Measurements from ENCODE around the gene RARRES2. TPM values are rescaled to one million over a fixed set of nuclear protein-coding genes. Genes with fewer than 3 reads are reported as not detected.

RARRES2 gene
- total RNA-seq, 1 experiment from 2014 or later, result not detected

- Histone ChIP-seq H3K4me1 (replicated peaks) (peaks cover 12% of the 10 kb centered on the region), H3K36me3 (peaks cover 2% of the 10 kb centered on the region; the same call in 1 of the 2 replicates), H3K9me3 (replicated peaks) (no peaks in the 10 kb centered on the region), H3K4me3 (no peak overlapping the region), H3K27ac (no peak overlapping the region), H3K27me3 (replicated peaks) (no peaks in the 10 kb centered on the region)
- no peak for DNase-seq (ENCODE audit: low read depth in 1 of 2, low spot score in 2 of 2)
Observed at GRCh38 chr7:150381096-150381495, 39.7 kb upstream of the RARRES2 start.

DNA sequence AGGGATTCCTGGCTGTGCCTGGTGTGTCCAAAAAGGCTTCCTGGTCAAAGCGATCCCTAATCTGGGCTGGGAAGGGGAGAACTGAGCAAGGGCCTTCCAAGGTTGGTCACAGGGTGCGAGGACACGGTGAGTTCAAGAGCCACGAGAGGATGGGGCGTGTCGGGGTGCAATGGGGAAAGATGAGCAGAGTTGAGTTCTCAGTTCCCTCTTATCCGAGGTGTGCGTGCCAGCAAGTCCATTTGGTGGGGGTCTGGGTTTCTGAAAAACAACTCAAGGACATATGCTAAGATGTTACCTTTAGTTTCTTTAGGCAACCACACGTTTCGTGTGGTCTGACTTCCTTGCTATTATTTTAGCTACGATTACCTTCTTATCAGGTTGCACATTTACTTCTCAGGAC is 39.0 kb upstream of the RARRES2 start:
- DNase-seq (ENCODE audit: low read depth in 1 of 2, low spot score in 2 of 2), result no peak
- Histone ChIP-seq H3K27me3 (replicated peaks) (no peaks in the 10 kb centered on the region), H3K27ac (no peak overlapping the region), H3K36me3 (peaks cover 6% of the 10 kb centered on the region; the same call in 1 of the 2 replicates), H3K9me3 (replicated peaks) (no peaks in the 10 kb centered on the region), H3K4me3 (no peak overlapping the region; the same call in 1 of the 2 replicates), H3K4me1 (replicated peaks) (peaks cover 12% of the 10 kb centered on the region)

- Histone ChIP-seq H3K9me3 (replicated peaks) (no peaks in the 10 kb centered on the region), H3K27ac (peak overlapping the region; percentile 17; the same call in 1 of the 2 replicates), H3K4me1 (replicated peaks) (peaks cover 14% of the 10 kb centered on the region), H3K27me3 (replicated peaks) (no peaks in the 10 kb centered on the region), H3K36me3 (peaks cover 9% of the 10 kb centered on the region), H3K4me3 (peak overlapping the region; percentile 52)
- DNase-seq (ENCODE audit: low read depth in 1 of 2, low spot score in 2 of 2), result peak in 1 of 2 experiments; percentile 52
Observed at GRCh38 chr7:150379441-150380379, 38.3 kb upstream of the RARRES2 start.

DNA sequence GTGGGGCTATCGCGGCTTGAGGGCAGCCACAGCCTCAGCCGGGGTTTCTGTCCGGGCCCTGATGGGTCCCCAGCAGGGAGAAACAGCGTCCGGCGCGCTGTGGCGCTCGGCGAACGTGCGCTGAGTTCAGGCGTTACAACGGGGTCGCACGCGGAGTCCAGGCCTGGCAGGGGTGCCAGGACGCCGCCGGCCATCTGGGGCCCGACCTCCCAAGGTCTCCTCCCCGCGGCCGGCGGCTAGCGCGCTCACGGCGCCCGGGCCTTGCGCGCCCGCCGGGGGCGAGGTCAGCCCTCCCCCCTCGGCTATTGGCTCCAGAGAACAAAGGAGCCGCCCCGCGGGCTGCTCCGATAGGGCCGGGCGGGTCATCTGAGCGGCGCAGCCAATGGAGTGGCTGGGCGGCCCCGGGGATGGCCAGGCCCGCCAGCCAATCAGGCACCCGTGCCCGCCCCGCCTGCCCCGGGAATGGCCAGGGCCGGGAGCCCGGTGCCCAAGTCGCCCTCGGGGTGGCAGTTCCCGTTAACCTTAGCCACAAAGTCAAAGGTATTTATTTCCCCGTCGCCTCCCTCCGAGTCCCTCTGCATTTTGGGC is 37.5 kb upstream of the RARRES2 start, which contains the start of gene ZNF775:
TSS of gene ZNF775 (plus strand) at position 478 of the 588 bp plus-strand sequence. CDS start 9,141 bp downstream, outside the sequence.
- H3K27ac ChIP-seq, result peak within 1 kb of the TSS; percentile 64
- H3K4me3 ChIP-seq, result peak within 1 kb of the TSS; percentile 52
- no peaks in the 10 kb centered on the region for H3K9me3 ChIP-seq (replicated peaks)
- no peaks in the 10 kb centered on the region for H3K27me3 ChIP-seq (replicated peaks)
- H3K4me1 ChIP-seq (replicated peaks), result peaks cover 18% of the 10 kb centered on the region
- peaks cover 17% of the 10 kb centered on the region for H3K36me3 ChIP-seq
- DNase-seq (ENCODE audit: low read depth in 1 of 2, low spot score in 2 of 2), result peak; percentile 94 to 96

DNA sequence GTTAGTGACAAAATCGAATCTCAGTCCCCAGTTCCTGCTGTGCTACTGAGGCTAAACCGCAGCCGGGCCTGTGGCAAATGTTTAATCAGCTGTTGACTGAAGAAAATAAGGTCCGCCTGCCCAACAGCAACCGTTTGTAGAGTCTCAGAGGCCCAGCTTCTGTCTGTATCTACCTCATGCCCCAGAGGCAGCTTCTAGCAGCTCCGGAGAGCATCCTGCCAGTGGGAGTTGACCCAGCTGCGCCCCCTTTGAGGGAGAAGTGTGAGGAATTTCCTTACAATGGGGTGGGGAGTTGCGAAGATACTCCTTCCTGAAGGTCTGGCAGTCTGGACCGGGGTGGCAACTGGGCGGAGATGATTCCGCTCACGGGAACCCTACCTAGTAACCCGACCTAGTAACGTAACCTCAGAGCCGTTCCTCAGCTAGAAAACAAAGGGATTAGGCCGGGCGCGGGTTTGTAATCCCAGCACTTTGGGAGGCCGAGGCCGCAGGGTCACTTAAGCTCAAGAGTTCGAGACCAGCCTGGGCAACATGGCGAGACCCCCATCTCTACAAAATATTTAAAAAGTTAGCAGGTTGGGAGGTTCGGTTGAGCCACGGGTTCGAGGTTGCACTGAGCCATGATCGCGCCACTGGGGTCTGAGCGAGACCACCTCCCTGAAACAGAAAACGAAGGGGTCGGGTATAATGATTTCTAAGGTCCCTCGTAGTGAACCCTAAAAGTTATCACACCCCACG is 36.9 kb upstream of the RARRES2 start:
- Histone ChIP-seq H3K4me3 (peak overlapping the region; percentile 52), H3K27ac (peak overlapping the region; percentile 64), H3K4me1 (replicated peaks) (peaks cover 18% of the 10 kb centered on the region), H3K9me3 (replicated peaks) (no peaks in the 10 kb centered on the region), H3K36me3 (peaks cover 23% of the 10 kb centered on the region), H3K27me3 (replicated peaks) (no peaks in the 10 kb centered on the region)
- DNase-seq (ENCODE audit: low read depth in 1 of 2, low spot score in 2 of 2), result peak; percentile 78 to 82

GRCh38 chr7:150377635-150378034 is 36.2 kb upstream of the RARRES2 start:
- H3K27ac ChIP-seq, result no peak overlapping the region
- DNase-seq (ENCODE audit: low read depth in 1 of 2, low spot score in 2 of 2), result no peak
- peaks cover 18% of the 10 kb centered on the region for H3K4me1 ChIP-seq (replicated peaks)
- H3K9me3 ChIP-seq (replicated peaks), result no peaks in the 10 kb centered on the region
- peaks cover 30% of the 10 kb centered on the region for H3K36me3 ChIP-seq
- no peak overlapping the region for H3K4me3 ChIP-seq
- H3K27me3 ChIP-seq (replicated peaks), result no peaks in the 10 kb centered on the region

GRCh38 chr7:150377196-150377595 is 35.8 kb upstream of the RARRES2 start:
- Histone ChIP-seq H3K4me1 (replicated peaks) (peaks cover 18% of the 10 kb centered on the region), H3K36me3 (peaks cover 34% of the 10 kb centered on the region), H3K4me3 (no peak overlapping the region), H3K27ac (no peak overlapping the region), H3K9me3 (replicated peaks) (no peaks in the 10 kb centered on the region), H3K27me3 (replicated peaks) (no peaks in the 10 kb centered on the region)
- DNase-seq (ENCODE audit: low read depth in 1 of 2, low spot score in 2 of 2), result no peak

- Histone ChIP-seq H3K27ac (no peak overlapping the region), H3K4me1 (replicated peaks) (peaks cover 18% of the 10 kb centered on the region), H3K27me3 (replicated peaks) (no peaks in the 10 kb centered on the region), H3K36me3 (peaks cover 40% of the 10 kb centered on the region), H3K4me3 (no peak overlapping the region), H3K9me3 (replicated peaks) (no peaks in the 10 kb centered on the region)
- DNase-seq (ENCODE audit: low read depth in 1 of 2, low spot score in 2 of 2), result no peak
Observed at GRCh38 chr7:150376560-150376959, 35.1 kb upstream of the RARRES2 start.

DNA sequence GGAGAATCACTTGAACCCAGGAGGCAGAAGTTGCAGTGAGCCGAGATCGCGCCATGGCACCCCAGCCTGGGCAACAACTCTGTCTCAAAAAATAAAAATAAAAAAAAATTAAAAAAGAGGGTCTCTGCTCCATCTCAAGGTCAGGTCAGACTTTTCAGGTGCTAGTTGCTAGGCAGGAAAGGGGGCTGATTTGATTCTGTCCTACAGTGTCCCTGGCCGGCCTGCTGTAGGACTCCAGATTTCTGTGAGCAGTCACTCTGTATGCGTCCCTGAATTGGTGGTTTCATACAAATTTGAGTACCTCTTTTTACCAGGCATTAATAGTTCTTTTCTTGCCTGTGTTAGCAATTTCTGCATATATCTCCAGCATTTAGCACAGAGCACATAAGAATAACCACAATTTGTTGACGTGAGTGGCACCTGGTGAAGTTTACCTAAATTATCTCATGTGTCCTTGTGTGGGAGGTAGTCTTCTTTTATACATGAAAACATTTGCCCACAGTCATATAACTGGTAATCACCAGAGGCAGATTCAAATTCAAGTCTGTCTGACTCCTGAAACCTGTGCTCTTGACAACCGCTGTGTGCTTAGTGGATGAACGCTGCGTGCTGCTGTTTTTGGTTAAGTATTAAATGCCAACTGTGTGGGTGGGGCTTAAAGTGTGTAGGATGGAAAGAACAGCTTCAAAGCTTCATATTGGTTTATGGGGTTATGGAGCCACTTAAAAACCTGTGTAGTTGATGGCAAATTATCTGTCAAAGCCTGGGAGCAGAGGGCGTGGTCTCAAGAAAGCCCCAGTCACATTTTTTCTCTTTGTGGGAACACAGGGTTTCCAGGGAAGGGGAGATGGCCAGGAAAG is 34.5 kb upstream of the RARRES2 start:
- Histone ChIP-seq H3K27ac (no peak overlapping the region), H3K4me1 (replicated peaks) (peaks cover 18% of the 10 kb centered on the region), H3K27me3 (replicated peaks) (no peaks in the 10 kb centered on the region), H3K4me3 (no peak overlapping the region), H3K9me3 (replicated peaks) (no peaks in the 10 kb centered on the region), H3K36me3 (peaks cover 47% of the 10 kb centered on the region)
- no peak for DNase-seq (ENCODE audit: low read depth in 1 of 2, low spot score in 2 of 2)

- Histone ChIP-seq H3K27ac (no peak overlapping the region), H3K9me3 (replicated peaks) (no peaks in the 10 kb centered on the region), H3K4me1 (replicated peaks) (peaks cover 27% of the 10 kb centered on the region), H3K36me3 (peaks cover 57% of the 10 kb centered on the region), H3K27me3 (replicated peaks) (no peaks in the 10 kb centered on the region), H3K4me3 (no peak overlapping the region)
- DNase-seq (ENCODE audit: low read depth in 1 of 2, low spot score in 2 of 2), result no peak
Observed at GRCh38 chr7:150374472-150374871, 33.0 kb upstream of the RARRES2 start.

GRCh38 chr7:150374026-150374425 is 32.6 kb upstream of the RARRES2 start:
- Histone ChIP-seq H3K9me3 (replicated peaks) (no peaks in the 10 kb centered on the region), H3K4me3 (no peak overlapping the region), H3K27ac (no peak overlapping the region), H3K27me3 (replicated peaks) (no peaks in the 10 kb centered on the region), H3K4me1 (replicated peaks) (peaks cover 27% of the 10 kb centered on the region), H3K36me3 (peaks cover 58% of the 10 kb centered on the region)
- no peak for DNase-seq (ENCODE audit: low read depth in 1 of 2, low spot score in 2 of 2)

GRCh38 chr7:150373049-150373801 is 31.8 kb upstream of the RARRES2 start:
- Histone ChIP-seq H3K4me1 (replicated peaks) (peaks cover 26% of the 10 kb centered on the region), H3K9me3 (replicated peaks) (no peaks in the 10 kb centered on the region), H3K36me3 (peaks cover 66% of the 10 kb centered on the region), H3K27ac (no peak overlapping the region), H3K4me3 (no peak overlapping the region), H3K27me3 (replicated peaks) (no peaks in the 10 kb centered on the region)
- no peak for DNase-seq (ENCODE audit: low read depth in 1 of 2, low spot score in 2 of 2)

All from SJSA1 (cell line).